Measurements from ENCODE around the gene GINM1. TPM values are rescaled to one million over a fixed set of nuclear protein-coding genes. Genes with fewer than 3 reads are reported as not detected.

GINM1 gene, protein sequence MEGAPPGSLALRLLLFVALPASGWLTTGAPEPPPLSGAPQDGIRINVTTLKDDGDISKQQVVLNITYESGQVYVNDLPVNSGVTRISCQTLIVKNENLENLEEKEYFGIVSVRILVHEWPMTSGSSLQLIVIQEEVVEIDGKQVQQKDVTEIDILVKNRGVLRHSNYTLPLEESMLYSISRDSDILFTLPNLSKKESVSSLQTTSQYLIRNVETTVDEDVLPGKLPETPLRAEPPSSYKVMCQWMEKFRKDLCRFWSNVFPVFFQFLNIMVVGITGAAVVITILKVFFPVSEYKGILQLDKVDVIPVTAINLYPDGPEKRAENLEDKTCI
- 38.0 and 38.2 TPM in 2 replicates for total RNA-seq
- polyA plus RNA-seq, result 10.2 and 14.6 TPM in 2 replicates
- 26.9 and 28.0 TPM in 2 replicates for polyA plus RNA-seq (2011; cell fraction: cytosol; rRNA removed)
- 9.6 and 13.5 TPM in 2 replicates for polyA plus RNA-seq (2011; cell fraction: nucleus; rRNA removed)
- 37.0 and 49.4 TPM in 2 replicates for polyA plus RNA-seq (2012)
- 5.8 and 6.1 TPM in 2 replicates for polyA minus RNA-seq
- polyA minus RNA-seq (2011; cell fraction: cytosol; rRNA and poly(A)+ RNA removed), result 5.0 TPM
- 7.0 and 7.9 TPM in 2 replicates for polyA minus RNA-seq (2011; cell fraction: nucleus; rRNA and poly(A)+ RNA removed)
- percentile 76 among the genes with signal in this experiment for Bru-seq, nascent RNA
- BruChase-seq, experiment 1, labeled RNA remaining after a 6-hour chase, result percentile 81 among the genes with signal in this experiment
- BruChase-seq, experiment 2, labeled RNA remaining after a 2-hour chase, result percentile 81 among the genes with signal in this experiment
- long read RNA-seq, transcript GINM1-201 (8 exons, 2,024 nt), result major isoform, 97 of 105 reads
- long read RNA-seq, partial matches to known transcripts, result 2 of 105 reads
- long read RNA-seq, other reads (novel, unspliced or antisense), result 6 of 105 reads

DNA sequence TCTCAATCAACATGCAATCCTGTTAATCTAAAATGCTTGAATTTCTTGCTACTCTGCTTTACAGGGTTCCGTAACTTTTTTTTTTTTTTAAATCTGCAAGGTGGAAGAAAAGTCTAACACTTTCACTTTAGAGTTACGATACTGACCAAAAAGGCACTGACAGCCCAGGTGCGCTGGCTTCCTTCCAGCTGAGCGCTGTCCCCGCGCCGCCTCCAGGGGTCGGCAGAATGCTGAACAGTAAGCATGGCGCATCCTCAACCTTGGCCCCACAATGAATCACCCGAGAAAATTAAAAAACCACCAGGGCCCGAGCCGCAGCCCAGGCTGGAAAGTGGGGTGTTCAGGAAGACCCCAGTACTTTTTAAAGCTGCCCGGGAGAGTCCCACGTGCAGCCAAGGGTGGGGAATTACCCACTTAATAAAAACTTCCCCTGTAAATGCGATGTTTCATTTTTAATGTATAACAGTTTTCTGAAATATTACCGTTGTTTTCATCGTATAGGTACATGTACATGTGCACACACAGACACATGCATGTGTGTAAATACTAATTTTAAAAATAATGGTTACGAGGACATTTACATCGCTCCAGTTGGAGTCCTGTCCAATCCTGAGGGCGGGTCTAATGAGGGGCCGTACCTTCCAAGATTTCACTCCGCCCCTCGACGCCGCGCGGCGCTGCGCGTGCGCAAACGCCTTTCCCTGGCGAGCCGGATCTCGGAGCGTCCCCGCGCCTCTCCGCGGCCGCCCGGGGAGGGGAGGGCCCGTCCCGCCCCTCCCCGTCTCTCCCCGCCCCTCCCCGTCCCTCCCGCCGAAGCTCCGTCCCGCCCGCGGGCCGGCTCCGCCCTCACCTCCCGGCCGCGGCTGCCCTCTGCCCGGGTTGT lies at the start of gene GINM1:
GINM1 (plus strand) TSS at position 849 of the 883 bp plus-strand sequence. CDS start 40 bp downstream, outside the sequence.
- peak within 1 kb of the TSS; percentile 87 for H3K9ac ChIP-seq (replicated peaks; ENCODE audit: extremely low read depth, insufficient read depth, low read length)
- no peaks in the 10 kb centered on the region for H4K20me1 ChIP-seq (replicated peaks; ENCODE audit: control insufficient read depth, extremely low read depth, insufficient read depth, low read length)
- H3K9me1 ChIP-seq (replicated peaks; ENCODE audit: control insufficient read depth, extremely low read depth, insufficient read depth, low read length), result no peaks in the 10 kb centered on the region
- ChIA-PET POLR2A (interaction anchor here (0.6 to 1.2 kb wide), 2 partner anchors 16 to 187 kb away, joined by 3 to 4 read pairs; no protein-coding TSS in a partner anchor), CTCF (interaction anchor here (0.6 to 1.9 kb wide), 8 partner anchors 10 to 1841 kb away, joined by 3 to 13 read pairs (median 4); partner anchors contain the start of genes LATS1 and PPIL4)
- no TSS peak for BruUV-seq (replicated peaks)
- H3K9me3 ChIP-seq (replicated peaks; ENCODE audit: control insufficient read depth, insufficient read depth, low read length), result no peaks in the 10 kb centered on the region
- peaks cover 18% of the 10 kb centered on the region for H3K79me2 ChIP-seq (ENCODE audit: control insufficient read depth, insufficient read depth, low read length)
- intact Hi-C loops (cut with micrococcal nuclease), result loop anchor here (1.0 to 5.0 kb wide), 6 partner anchors 19 to 504 kb away; partner anchors contain the start of genes KATNA1, LATS1, LRP11 and PPIL4
- peak within 1 kb of the TSS; percentile 82 for H3K27ac ChIP-seq (ENCODE audit: insufficient read depth, low read depth, low read length)
- DNase-seq (ENCODE audit: low read depth, low spot score), result peak; percentile 97
- dilution Hi-C loops (cut with MboI; ENCODE audit: extremely low pct_ligation_motif_present, low sequenced_read_pairs), result no loop called here
- TF ChIP-seq FOS (IDR thresholded peaks at IDR 0.05; ENCODE audit: borderline replicate concordance, insufficient read depth, low read length) (peak; percentile 38), POLR2AphosphoS5 (IDR thresholded peaks at IDR 0.05; ENCODE audit: insufficient read depth, low read depth, low read length) (peak; percentile 9), MYC (IDR thresholded peaks at IDR 0.05; ENCODE audit: low read depth, low read length) (no peak)
- TF ChIP-seq, protein P1, sequence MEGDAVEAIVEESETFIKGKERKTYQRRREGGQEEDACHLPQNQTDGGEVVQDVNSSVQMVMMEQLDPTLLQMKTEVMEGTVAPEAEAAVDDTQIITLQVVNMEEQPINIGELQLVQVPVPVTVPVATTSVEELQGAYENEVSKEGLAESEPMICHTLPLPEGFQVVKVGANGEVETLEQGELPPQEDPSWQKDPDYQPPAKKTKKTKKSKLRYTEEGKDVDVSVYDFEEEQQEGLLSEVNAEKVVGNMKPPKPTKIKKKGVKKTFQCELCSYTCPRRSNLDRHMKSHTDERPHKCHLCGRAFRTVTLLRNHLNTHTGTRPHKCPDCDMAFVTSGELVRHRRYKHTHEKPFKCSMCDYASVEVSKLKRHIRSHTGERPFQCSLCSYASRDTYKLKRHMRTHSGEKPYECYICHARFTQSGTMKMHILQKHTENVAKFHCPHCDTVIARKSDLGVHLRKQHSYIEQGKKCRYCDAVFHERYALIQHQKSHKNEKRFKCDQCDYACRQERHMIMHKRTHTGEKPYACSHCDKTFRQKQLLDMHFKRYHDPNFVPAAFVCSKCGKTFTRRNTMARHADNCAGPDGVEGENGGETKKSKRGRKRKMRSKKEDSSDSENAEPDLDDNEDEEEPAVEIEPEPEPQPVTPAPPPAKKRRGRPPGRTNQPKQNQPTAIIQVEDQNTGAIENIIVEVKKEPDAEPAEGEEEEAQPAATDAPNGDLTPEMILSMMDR (IDR thresholded peaks at IDR 0.05; ENCODE audit: extremely low read depth in 1 of 2, insufficient read depth in 1 of 2, low read depth in 1 of 2, low read length in 2 of 2), result peak; percentile 52 to 71
- peak within 1 kb of the TSS; percentile 84 for H2AFZ ChIP-seq (ENCODE audit: low read depth, low read length)
- FAIRE-seq, result peak; percentile 67
- H3K27me3 ChIP-seq (ENCODE audit: control insufficient read depth in 2 of 2, insufficient read depth in 2 of 2, low read length in 2 of 2), result no peaks in the 10 kb centered on the region
- peaks cover 16% of the 10 kb centered on the region for H3K4me1 ChIP-seq (ENCODE audit: control insufficient read depth, extremely low read depth, insufficient read depth, low read length)
- H3K36me3 ChIP-seq (ENCODE audit: control insufficient read depth in 2 of 2, extremely low read depth in 1 of 2, insufficient read depth in 2 of 2, low read length in 2 of 2), result no peaks in the 10 kb centered on the region
- H3K4me3 ChIP-seq (replicated peaks in 1 of 3; ENCODE audit: insufficient read depth in 1 of 3, low read depth in 1 of 3, low read length in 3 of 3), result peak within 1 kb of the TSS; percentile 75 to 93 (median 85)
- H3K4me2 ChIP-seq (ENCODE audit: insufficient read depth, low read length), result peak within 1 kb of the TSS; percentile 95
